ENCODE measurements around the gene TPO. TPM values are rescaled to one million over a fixed set of nuclear protein-coding genes. Genes with fewer than 3 reads are reported as not detected.

The TPO gene
- total RNA-seq, 2 experiments from 2014 or later = not detected

DNA sequence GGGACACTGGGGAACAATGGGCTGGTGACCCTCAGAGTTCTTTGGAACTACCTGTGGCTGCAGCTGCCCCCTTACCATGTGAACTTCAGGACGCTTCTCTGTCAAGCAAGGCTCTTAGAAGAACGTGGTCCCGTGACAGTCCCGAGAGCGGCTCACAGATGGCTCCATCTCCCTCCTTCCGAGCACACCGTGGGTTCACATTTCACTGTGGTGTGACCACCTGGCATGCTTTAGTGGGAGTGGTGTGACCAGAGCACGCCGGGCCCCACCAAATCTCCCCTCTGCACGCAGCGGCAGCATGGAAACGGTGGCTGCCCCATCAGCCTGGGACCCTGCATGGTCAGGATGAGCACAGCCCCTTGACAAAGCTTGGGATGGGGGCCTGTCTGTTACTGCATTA, 9.7 kb upstream of the TPO start:
- no peak overlapping the region for H3K4me3 Mint-ChIP-seq
- H3K4me1 Mint-ChIP-seq (ENCODE audit: low read depth) = no peaks in the 10 kb centered on the region
- ChIA-PET CTCF (no interaction called here), POLR2A (no interaction called here)
- DNase-seq (no peak), ATAC-seq (no peak)
- H3K27me3 Mint-ChIP-seq = no peaks in the 10 kb centered on the region
- H3K27ac Mint-ChIP-seq = no peak overlapping the region
- TF ChIP-seq, protein P1, sequence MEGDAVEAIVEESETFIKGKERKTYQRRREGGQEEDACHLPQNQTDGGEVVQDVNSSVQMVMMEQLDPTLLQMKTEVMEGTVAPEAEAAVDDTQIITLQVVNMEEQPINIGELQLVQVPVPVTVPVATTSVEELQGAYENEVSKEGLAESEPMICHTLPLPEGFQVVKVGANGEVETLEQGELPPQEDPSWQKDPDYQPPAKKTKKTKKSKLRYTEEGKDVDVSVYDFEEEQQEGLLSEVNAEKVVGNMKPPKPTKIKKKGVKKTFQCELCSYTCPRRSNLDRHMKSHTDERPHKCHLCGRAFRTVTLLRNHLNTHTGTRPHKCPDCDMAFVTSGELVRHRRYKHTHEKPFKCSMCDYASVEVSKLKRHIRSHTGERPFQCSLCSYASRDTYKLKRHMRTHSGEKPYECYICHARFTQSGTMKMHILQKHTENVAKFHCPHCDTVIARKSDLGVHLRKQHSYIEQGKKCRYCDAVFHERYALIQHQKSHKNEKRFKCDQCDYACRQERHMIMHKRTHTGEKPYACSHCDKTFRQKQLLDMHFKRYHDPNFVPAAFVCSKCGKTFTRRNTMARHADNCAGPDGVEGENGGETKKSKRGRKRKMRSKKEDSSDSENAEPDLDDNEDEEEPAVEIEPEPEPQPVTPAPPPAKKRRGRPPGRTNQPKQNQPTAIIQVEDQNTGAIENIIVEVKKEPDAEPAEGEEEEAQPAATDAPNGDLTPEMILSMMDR (IDR thresholded peaks at IDR 0.05) = no peak
- peaks cover 4% of the 10 kb centered on the region for H3K9me3 Mint-ChIP-seq
- H3K36me3 Mint-ChIP-seq (ENCODE audit: low read depth) = no peaks in the 10 kb centered on the region
- intact Hi-C loops (cut with micrococcal nuclease) = no loop called here

DNA sequence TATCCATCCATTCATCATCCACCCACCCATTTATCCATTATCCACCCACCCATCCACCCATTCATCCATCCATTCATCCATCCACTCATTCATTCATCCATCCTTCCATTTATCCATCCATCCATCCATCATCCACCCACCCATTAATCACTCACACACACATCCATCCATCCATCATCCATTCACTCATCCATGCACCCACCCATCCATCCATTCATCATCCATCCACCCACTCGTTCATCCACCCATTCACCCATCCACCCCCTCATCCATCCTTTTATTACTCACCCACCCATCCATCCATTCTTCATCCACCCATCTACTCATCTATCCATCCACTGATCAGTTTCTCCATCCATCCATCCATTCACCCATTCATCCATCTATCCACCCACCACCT, 8.1 kb upstream of the TPO start:
- TF ChIP-seq, protein P1 (IDR thresholded peaks at IDR 0.05) = no peak
- no peaks in the 10 kb centered on the region for H3K36me3 Mint-ChIP-seq (ENCODE audit: low read depth)

DNA sequence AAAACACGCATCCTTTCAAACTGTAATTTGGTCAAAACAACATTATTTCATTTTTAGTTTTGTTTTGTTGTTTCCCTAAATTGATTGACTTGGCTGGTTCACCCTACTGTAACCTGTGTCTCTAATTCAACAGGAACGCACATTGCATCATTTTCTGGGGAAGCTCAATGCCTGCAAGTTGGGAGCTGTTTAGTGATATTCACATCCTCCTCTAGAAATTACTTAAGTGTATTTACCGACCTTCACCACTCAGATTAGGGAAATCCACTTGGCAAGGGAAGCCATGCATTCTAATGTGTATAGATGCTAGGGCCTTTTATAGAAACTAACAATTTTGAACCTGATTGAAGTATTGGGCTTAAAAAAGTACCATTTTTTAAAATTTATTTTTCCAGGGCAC, 7.3 kb upstream of the TPO start:
- intact Hi-C loops (cut with micrococcal nuclease) = no loop called here
- CTCF ChIA-PET = no interaction called here
- Mint-ChIP-seq H3K9me3 (peaks cover 4% of the 10 kb centered on the region), H3K4me1 (ENCODE audit: low read depth) (no peaks in the 10 kb centered on the region), H3K36me3 (ENCODE audit: low read depth) (no peaks in the 10 kb centered on the region), H3K27me3 (no peaks in the 10 kb centered on the region), H3K4me3 (no peak overlapping the region), H3K27ac (no peak overlapping the region)
- TF ChIP-seq, protein P1 (IDR thresholded peaks at IDR 0.05) = no peak
- POLR2A ChIA-PET = no interaction called here
- DNase-seq (no peak), ATAC-seq (no peak)

More for the DNA sequence above, 8.1 kb upstream of the TPO start:
- intact Hi-C loops (cut with micrococcal nuclease) = no loop called here
- no peaks in the 10 kb centered on the region for H3K27me3 Mint-ChIP-seq
- no peak for ATAC-seq
- no peaks in the 10 kb centered on the region for H3K4me1 Mint-ChIP-seq (ENCODE audit: low read depth)
- ChIA-PET POLR2A (no interaction called here), CTCF (no interaction called here)
- H3K27ac Mint-ChIP-seq = no peak overlapping the region
- H3K4me3 Mint-ChIP-seq = no peak overlapping the region
- peaks cover 4% of the 10 kb centered on the region for H3K9me3 Mint-ChIP-seq
- no peak for DNase-seq

DNA sequence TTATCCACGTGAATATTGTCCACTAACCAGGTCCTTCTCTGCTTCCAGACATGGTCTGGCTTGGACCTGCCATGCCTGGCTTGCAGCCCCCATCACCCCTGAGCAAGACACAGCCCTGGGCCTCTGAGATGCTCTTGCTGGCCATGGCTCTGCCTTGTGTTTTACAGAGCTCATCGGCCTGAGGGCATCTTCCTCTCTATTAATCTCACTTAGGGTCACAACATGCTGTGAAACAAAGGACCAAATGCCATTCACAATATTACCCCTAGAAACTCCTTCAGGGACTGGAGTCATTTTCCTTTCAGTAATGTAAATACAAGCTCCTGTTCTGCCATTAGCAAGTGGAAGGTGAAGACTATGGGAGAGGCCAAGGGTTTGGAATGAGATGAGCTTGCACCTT, 6.8 kb upstream of the TPO start:
- Mint-ChIP-seq H3K4me1 (ENCODE audit: low read depth) (no peaks in the 10 kb centered on the region), H3K4me3 (no peak overlapping the region), H3K27me3 (no peaks in the 10 kb centered on the region), H3K27ac (no peak overlapping the region), H3K9me3 (peaks cover 4% of the 10 kb centered on the region), H3K36me3 (ENCODE audit: low read depth) (no peaks in the 10 kb centered on the region)
- DNase-seq (no peak), ATAC-seq (no peak)
- CTCF ChIA-PET = no interaction called here
- POLR2A ChIA-PET = no interaction called here
- intact Hi-C loops (cut with micrococcal nuclease) = no loop called here
- TF ChIP-seq, protein P1 (IDR thresholded peaks at IDR 0.05) = no peak

DNA sequence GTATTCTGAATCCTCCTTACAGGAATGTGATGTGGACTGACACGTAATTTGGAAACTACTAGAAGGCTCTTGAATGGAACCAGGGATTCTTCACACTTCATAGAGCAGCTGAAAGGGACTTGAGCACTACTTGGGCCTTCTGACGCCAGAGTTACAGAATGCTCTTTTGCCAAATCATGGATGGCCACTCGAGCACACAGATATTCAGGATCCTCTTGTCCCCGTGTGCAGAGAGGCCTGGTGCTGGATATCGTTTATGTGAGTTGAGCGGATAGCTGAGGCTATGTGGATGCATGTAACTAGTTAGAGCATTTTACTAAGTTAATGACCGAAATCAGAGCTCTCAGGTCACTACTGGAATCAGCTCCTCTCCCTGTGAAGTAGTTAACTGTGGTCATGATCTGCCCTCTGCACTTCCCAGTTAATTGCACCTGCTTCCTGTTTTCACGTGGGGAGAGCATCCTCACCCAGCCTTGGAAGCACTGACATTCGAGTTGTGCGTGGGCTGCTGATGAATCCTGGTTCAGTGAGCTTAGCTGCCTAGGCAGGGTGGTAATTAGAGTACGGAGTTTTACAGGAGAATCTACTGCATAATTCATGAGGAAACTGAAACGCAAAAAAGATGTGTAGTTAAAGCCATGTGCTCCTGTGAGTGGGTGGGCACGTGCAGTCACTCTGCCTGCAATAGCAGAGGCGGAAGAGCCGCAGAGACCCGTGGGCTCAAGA, 5.2 kb upstream of the TPO start:
- Mint-ChIP-seq H3K9me3 (no peaks in the 10 kb centered on the region), H3K4me1 (ENCODE audit: low read depth) (no peaks in the 10 kb centered on the region), H3K36me3 (ENCODE audit: low read depth) (no peaks in the 10 kb centered on the region), H3K27me3 (no peaks in the 10 kb centered on the region), H3K27ac (no peak overlapping the region), H3K4me3 (no peak overlapping the region)
- intact Hi-C loops (cut with micrococcal nuclease) = no loop called here
- ChIA-PET CTCF (no interaction called here), POLR2A (no interaction called here)
- ATAC-seq (no peak), DNase-seq (no peak)
- TF ChIP-seq, protein P1 (IDR thresholded peaks at IDR 0.05) = no peak

Data from activated CD8-positive, alpha-beta T cell treated with anti-CD3 and anti-CD28 coated beads for 36 hours (primary cell).